ENCODE results near the gene HOXB13.

The HOXB13 gene

DNA sequence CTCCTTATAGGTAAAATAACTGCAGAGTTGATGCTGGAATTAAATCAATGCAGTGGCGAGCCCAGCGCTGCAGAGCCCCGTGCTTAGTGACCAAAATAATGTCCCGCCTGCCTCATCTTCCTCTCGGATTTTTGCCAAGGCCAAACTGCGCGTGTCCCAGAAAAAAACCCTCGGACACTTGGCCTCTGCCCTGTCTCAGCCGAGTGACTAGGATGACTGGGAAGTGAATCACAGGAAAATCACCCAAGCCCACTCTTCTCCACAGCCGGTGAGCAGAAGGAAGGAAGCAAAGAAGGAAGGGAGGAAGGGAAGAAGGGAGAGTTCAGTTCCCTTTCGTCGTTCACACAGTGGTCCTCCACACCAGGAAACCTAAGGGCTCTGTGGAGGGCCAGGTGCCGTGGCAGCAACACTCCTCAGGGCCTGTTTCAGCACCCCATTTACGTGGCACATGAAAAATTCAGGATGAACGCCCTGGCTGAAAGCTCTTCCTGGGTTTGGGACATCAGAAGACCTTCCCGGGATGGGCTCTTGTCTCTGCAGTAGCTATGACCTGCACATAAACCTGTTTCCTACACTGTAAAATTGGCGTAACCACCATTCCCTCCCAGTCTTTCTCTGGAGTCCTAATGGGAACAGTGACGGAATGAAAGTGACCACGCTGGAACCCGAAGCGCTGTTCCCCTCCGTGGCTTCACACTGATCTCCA is 25.4 kb upstream of the HOXB13 start:
- H3K4me3 ChIP-seq (ENCODE audit: low read depth, low read length), result no peak overlapping the region

DNA sequence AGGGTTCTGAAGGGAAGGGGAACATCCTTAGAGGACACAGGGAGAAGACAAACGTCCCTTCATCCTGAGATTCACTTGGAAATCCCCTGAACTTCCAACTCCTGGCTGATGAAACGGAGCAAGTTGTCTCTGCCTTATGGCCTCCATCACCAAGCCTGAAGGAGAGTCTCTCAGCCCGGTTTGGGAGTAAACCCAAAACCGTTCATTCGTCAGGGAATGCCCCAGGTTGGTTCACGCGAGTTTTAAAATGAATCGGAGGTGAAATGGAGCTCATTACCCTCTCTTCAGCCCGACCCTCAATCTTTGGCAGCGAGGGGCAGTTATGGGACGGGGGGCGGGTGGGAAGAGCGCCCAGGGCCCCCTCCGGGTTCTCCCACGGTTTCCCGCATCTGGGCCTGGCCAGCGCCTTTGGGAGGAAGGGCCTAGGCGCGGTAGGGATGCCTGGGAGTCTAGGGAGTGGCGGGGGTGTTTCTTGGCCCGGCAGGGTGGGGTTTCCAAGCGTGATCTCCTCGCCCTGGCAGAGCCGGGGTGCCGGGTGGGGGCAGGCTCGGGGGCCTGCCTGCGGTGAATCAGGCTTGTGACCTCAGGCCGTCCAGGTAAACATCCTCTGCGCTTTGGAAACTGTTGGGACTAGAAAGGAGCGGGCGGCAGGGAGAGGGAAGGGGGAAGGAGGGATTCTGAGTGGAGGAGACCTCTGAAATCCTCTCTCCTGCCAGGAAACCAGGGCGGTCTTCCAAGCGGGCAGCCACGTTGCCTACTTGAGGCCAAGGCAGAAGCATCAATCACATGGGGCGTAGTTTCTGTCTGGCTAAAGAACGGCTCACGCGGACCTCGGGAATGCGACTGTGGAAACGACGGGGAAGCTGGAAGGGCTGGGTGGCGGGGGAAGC is 24.1 kb upstream of the HOXB13 start:
- H3K4me3 ChIP-seq (ENCODE audit: low read depth, low read length), result no peak overlapping the region
- TF ChIP-seq, protein P1, sequence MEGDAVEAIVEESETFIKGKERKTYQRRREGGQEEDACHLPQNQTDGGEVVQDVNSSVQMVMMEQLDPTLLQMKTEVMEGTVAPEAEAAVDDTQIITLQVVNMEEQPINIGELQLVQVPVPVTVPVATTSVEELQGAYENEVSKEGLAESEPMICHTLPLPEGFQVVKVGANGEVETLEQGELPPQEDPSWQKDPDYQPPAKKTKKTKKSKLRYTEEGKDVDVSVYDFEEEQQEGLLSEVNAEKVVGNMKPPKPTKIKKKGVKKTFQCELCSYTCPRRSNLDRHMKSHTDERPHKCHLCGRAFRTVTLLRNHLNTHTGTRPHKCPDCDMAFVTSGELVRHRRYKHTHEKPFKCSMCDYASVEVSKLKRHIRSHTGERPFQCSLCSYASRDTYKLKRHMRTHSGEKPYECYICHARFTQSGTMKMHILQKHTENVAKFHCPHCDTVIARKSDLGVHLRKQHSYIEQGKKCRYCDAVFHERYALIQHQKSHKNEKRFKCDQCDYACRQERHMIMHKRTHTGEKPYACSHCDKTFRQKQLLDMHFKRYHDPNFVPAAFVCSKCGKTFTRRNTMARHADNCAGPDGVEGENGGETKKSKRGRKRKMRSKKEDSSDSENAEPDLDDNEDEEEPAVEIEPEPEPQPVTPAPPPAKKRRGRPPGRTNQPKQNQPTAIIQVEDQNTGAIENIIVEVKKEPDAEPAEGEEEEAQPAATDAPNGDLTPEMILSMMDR (conservative IDR thresholded peaks at IDR 0.05; ENCODE audit: low read depth, low read length), result no peak

More for the DNA sequence above, 25.4 kb upstream of the HOXB13 start:
- TF ChIP-seq, protein P1 (conservative IDR thresholded peaks at IDR 0.05; ENCODE audit: low read depth, low read length), result no peak
- no peak for DNase-seq (ENCODE audit: low read depth)

DNA sequence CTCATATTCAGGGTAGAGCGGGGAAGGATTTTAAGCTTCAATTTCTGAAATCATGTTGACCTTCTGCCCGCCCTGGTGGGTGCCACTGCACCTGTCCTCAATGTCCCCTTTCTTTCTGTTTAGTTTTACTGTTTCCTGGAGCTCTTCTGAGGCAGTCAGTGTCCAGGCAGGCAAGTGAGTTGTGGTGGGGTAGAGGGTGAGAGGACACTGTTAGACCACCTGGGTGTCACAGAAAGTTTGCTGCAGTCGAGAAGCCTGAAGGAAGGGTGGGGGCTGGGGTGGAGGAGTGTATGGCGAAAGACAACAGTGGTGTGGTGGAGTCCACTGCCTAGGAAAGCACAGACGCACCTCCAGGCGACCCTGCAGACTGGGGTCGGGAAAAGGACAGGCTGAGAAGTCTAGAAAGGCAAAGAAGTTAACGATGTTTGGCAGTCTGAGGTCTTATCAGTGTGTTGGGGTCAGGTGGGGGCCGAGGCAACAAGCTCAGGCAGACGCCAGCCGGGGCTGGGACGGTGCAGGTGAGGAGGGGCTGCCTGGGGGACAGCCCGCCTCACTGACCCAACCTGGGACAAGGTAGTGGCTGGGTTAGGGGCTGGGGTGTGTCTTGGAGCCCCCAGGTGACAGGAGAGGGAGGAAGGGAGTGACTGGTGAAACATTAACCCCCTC is 23.3 kb upstream of the HOXB13 start:
- TF ChIP-seq, protein P1 (conservative IDR thresholded peaks at IDR 0.05; ENCODE audit: low read depth, low read length), result no peak
- no peak for DNase-seq (ENCODE audit: low read depth)
- no peak overlapping the region for H3K4me3 ChIP-seq (ENCODE audit: low read depth, low read length)

More for the DNA sequence above, 24.1 kb upstream of the HOXB13 start:
- DNase-seq (ENCODE audit: low read depth), result no peak

DNA sequence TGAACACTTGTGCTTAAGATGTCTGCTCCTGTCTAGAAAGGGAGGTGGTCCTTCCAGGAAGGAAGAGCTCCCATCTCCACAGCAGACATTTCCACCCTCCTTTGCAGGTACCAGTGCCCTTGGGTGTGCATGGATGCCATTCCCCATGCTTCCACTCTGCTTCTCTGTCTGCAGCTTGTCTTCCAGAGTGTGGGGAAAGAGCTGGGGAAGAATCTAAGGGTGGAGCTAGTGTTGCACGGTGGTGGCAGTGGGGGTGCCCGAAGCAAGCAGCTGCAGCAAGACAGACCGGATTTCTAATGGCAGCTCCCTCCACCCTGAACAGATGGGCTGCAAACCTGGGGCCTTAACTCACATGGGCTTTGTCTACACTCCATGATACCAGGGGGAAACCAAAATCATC is 22.6 kb upstream of the HOXB13 start:
- TF ChIP-seq, protein P1 (conservative IDR thresholded peaks at IDR 0.05; ENCODE audit: low read depth, low read length), result no peak
- H3K4me3 ChIP-seq (ENCODE audit: low read depth, low read length), result no peak overlapping the region
- no peak for DNase-seq (ENCODE audit: low read depth)

DNA sequence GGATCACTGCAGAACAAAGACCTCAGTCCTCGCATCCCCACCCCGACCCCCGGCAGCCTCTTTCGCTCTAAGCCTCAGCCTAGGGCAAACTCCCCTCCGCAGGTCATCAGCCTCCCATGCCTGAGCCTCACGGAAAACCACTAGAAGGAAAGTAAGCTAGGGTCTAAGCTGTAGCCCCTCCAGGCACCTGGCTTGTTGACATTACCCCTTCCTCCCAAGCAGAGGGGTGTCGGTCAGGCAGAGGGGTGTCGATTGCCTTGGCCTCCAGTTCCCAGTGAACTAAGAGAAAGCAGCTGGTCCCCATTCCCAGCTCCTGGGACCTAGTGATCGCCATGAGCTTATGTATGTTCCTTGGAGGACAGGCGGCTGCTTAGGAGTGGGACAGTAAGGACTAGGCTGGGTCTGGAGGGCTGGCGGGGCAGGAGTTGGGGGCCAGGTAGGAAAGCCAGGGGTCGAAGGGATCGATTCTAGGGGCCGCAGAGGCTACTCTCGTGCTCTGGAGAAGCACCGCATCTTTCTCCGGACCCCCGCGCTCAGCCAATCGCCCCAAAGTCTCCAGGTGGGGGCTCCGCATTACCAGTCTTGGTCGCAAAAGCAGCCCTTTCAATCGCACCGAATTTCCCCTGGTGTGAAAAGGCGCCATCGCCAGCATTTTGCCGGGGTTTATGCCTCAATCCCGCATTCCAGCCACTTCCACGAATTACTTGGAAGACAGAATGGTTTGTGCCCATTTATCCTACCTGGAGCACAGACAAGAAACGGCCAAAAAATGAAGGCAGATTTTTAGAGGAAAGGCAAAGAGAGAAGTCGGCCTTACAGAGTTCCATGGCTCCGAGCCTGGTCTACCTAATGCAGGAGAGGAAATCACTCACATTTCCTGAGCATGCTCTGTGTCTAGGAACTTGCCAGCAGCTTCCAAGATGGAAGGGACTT is 21.3 kb upstream of the HOXB13 start:
- TF ChIP-seq, protein P1 (conservative IDR thresholded peaks at IDR 0.05; ENCODE audit: low read depth, low read length), result no peak
- DNase-seq (ENCODE audit: low read depth), result no peak
- no peak overlapping the region for H3K4me3 ChIP-seq (ENCODE audit: low read depth, low read length)

Data from choroid plexus epithelial cell (primary cell).